Measurements from ENCODE around the gene SCN9A. TPM values are rescaled to one million over a fixed set of nuclear protein-coding genes. Genes with fewer than 3 reads are reported as not detected.

Gene SCN9A
- total RNA-seq, 1 experiment from 2014 or later, result 1.3 TPM

GRCh38 chr2:166406374-166406773 lies 30.6 kb upstream of the SCN9A start:
- no peaks in the 10 kb centered on the region for H4K20me1 ChIP-seq (ENCODE audit: control insufficient read depth, insufficient read depth, insufficient read length)
- H2BK12ac ChIP-seq (ENCODE audit: insufficient read length, low read depth, low read length), result no peak overlapping the region
- Mint-ChIP-seq H3K36me3 (ENCODE audit: insufficient read depth in 1 of 3, low read depth in 3 of 3) (no peaks in the 10 kb centered on the region), H3K27me3 (ENCODE audit: low read depth) (no peaks in the 10 kb centered on the region), H3K4me3 (no peak overlapping the region), H3K4me1 (0 out of 4 replicates have a peak, but pooled peaks cover 2 to 4% of the 10 kb centered on the region in 2 experiments), H3K9me3 (no peaks in the 10 kb centered on the region), H3K27ac (no peak overlapping the region)
- H2BK120ac ChIP-seq (ENCODE audit: low read depth, low read length, poor library complexity, severe bottlenecking), result no peak overlapping the region
- H2BK15ac ChIP-seq (ENCODE audit: low read depth, low read length), result no peak overlapping the region
- no peaks in the 10 kb centered on the region for H3K27me3 ChIP-seq (ENCODE audit: insufficient read depth, low read length)
- H3K56ac ChIP-seq (ENCODE audit: insufficient read length, low read depth, low read length), result no peak overlapping the region
- no peak overlapping the region for H2AK5ac ChIP-seq (ENCODE audit: insufficient read length, low read length)
- H3K27ac ChIP-seq (ENCODE audit: insufficient read length, low read depth, low read length), result no peak overlapping the region
- H3K23me2 ChIP-seq (ENCODE audit: insufficient read length, low read depth, low read length, poor library complexity, severe bottlenecking), result no peaks in the 10 kb centered on the region
- no peak overlapping the region for H2BK5ac ChIP-seq (ENCODE audit: insufficient read length, low read length)
- H3K79me1 ChIP-seq (ENCODE audit: insufficient read depth, low read depth, low read length, poor library complexity, severe bottlenecking), result no peaks in the 10 kb centered on the region
- no peak overlapping the region for H3T11ph ChIP-seq (ENCODE audit: low read length)
- no CpG with 5 or more reads among the region's 3 CpGs for WGBS (ENCODE audit: extremely low coverage, insufficient read length, low lambda C conversion rate)
- DNase-seq, result no peak
- H2AFZ ChIP-seq (ENCODE audit: low read length), result no peak overlapping the region
- no peak overlapping the region for H3K4ac ChIP-seq (ENCODE audit: low read depth, low read length)
- H4K91ac ChIP-seq (ENCODE audit: insufficient read length, low read depth, low read length), result no peak overlapping the region
- H3K79me2 ChIP-seq (ENCODE audit: insufficient read depth, low read length), result no peaks in the 10 kb centered on the region
- H3K18ac ChIP-seq (ENCODE audit: insufficient read length, low read depth, low read length), result no peak overlapping the region
- H2BK20ac ChIP-seq (ENCODE audit: low read depth, low read length, poor library complexity, severe bottlenecking), result no peak overlapping the region
- no peak overlapping the region for H4K5ac ChIP-seq (ENCODE audit: insufficient read length, low read depth, low read length)
- TF ChIP-seq, protein P1, sequence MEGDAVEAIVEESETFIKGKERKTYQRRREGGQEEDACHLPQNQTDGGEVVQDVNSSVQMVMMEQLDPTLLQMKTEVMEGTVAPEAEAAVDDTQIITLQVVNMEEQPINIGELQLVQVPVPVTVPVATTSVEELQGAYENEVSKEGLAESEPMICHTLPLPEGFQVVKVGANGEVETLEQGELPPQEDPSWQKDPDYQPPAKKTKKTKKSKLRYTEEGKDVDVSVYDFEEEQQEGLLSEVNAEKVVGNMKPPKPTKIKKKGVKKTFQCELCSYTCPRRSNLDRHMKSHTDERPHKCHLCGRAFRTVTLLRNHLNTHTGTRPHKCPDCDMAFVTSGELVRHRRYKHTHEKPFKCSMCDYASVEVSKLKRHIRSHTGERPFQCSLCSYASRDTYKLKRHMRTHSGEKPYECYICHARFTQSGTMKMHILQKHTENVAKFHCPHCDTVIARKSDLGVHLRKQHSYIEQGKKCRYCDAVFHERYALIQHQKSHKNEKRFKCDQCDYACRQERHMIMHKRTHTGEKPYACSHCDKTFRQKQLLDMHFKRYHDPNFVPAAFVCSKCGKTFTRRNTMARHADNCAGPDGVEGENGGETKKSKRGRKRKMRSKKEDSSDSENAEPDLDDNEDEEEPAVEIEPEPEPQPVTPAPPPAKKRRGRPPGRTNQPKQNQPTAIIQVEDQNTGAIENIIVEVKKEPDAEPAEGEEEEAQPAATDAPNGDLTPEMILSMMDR (conservative IDR thresholded peaks at IDR 0.05), result no peak
- no peak overlapping the region for H4K8ac ChIP-seq (replicated peaks; ENCODE audit: insufficient read length, low read depth, low read length)
- no peak overlapping the region for H3K14ac ChIP-seq (ENCODE audit: insufficient read depth, low read length)
- no peak overlapping the region for H3K4me2 ChIP-seq (ENCODE audit: insufficient read depth, insufficient read length, low read length)
- no peaks in the 10 kb centered on the region for H3K4me1 ChIP-seq (ENCODE audit: insufficient read depth, low read length)
- no peak overlapping the region for H3K23ac ChIP-seq (ENCODE audit: insufficient read length, low read depth, low read length)
- H3K9ac ChIP-seq (ENCODE audit: extremely low read depth, insufficient read length, low read length), result no peak overlapping the region
- H3K9me3 ChIP-seq (ENCODE audit: control insufficient read depth, low read depth, low read length), result no peaks in the 10 kb centered on the region

All from H9 (cell line).